HepG2 (cell line): ENCODE measurements around the gene FOSB. TPM values are rescaled to one million over a fixed set of nuclear protein-coding genes. Genes with fewer than 3 reads are reported as not detected.

Experiments
- ARID5B ChIP-seq: IDR thresholded peaks from 2 replicates; pipeline ENCODE4 v1.4.0; 2020; ENCODE audit warnings: mild to moderate bottlenecking, missing genetic modification reagents
- ATF7-NPFF ChIP-seq: sonication (generic); formaldehyde crosslinking; IDR thresholded peaks from 2 replicates; pipeline ENCODE4 v1.8.1; 2023; ENCODE audit warnings: mild to moderate bottlenecking, low read depth, missing genetic modification reagents, moderate library complexity
- HNF4A ChIP-seq: sonication (generic); formaldehyde crosslinking; IDR thresholded peaks from 2 replicates; pipeline ENCODE4 v1.4.0; 2020; ENCODE audit warnings: missing genetic modification reagents
- HNRNPH1 ChIP-seq: fragments of 200-400 bp; formaldehyde crosslinking; optimal IDR thresholded peaks from 2 replicates; pipeline ENCODE3; 2017; ENCODE audit warnings: mild to moderate bottlenecking, low read depth, low read length
- MAZ ChIP-seq, 2 experiments: sonication (generic) in 1 of 2; formaldehyde crosslinking in 1 of 2; IDR thresholded peaks; 2 replicates each; pipeline versions ENCODE4 v1.5.0 to v1.6.1; 2012 to 2020; ENCODE audit warnings: low read depth in 2 of 2, mild to moderate bottlenecking in 2 of 2, borderline replicate concordance in 1 of 2, improper control_type of control experiment in 1 of 2, low read length in 1 of 2, missing genetic modification reagents in 1 of 2, moderate library complexity in 1 of 2
- NR2F2 ChIP-seq: IDR thresholded peaks from 2 replicates; pipeline ENCODE4 v1.6.1; 2012; ENCODE audit warnings: low read depth, inconsistent platforms, borderline replicate concordance
- POGK ChIP-seq: sonication (generic); formaldehyde crosslinking; conservative IDR thresholded peaks from 2 replicates; pipeline ENCODE4 v1.8.0; 2022; ENCODE audit warnings: mild to moderate bottlenecking, moderate library complexity, missing genetic modification reagents
- SIX4 ChIP-seq: sonication (generic); formaldehyde crosslinking; IDR thresholded peaks from 2 replicates; pipeline ENCODE4 v1.4.0; 2020; ENCODE audit warnings: missing genetic modification reagents
- SP5 ChIP-seq: IDR thresholded peaks from 2 replicates; pipeline ENCODE4 v1.6.1; 2016; ENCODE audit warnings: low read depth, borderline replicate concordance
- ZBTB14 ChIP-seq: sonication (generic); formaldehyde crosslinking; IDR thresholded peaks from 2 replicates; pipeline ENCODE4 v1.4.0; 2020; ENCODE audit warnings: missing genetic modification reagents
- ZNF260 ChIP-seq: sonication (generic); formaldehyde crosslinking; IDR thresholded peaks from 2 replicates; pipeline ENCODE4 v1.4.0; 2020; ENCODE audit warnings: missing genetic modification reagents, low read depth, mild to moderate bottlenecking, borderline replicate concordance
- ZNF383 ChIP-seq: sonication (generic); formaldehyde crosslinking; IDR thresholded peaks from 2 replicates; pipeline ENCODE4 v1.4.0; 2020; ENCODE audit warnings: missing genetic modification reagents, mild to moderate bottlenecking, borderline replicate concordance
- ZNF547 ChIP-seq: sonication (generic); formaldehyde crosslinking; IDR thresholded peaks from 2 replicates; pipeline ENCODE4 v1.5.1; 2020; ENCODE audit warnings: mild to moderate bottlenecking, missing genetic modification reagents
- ZNF562 ChIP-seq: sonication (generic); formaldehyde crosslinking; IDR thresholded peaks from 2 replicates; pipeline ENCODE4 v1.8.0; 2022; ENCODE audit warnings: missing genetic modification reagents, borderline replicate concordance
- ZNF605 ChIP-seq: sonication (generic); formaldehyde crosslinking; IDR thresholded peaks from 2 replicates; pipeline ENCODE4 v1.8.0; 2022; ENCODE audit warnings: mild to moderate bottlenecking, missing genetic modification reagents
- ZZZ3 ChIP-seq: sonication (generic); formaldehyde crosslinking; IDR thresholded peaks from 2 replicates; pipeline ENCODE4 v1.4.0; 2020; ENCODE audit warnings: missing genetic modification reagents, mild to moderate bottlenecking, borderline replicate concordance
- polyA plus RNA-seq, 8 experiments: library from polyadenylated mRNA; depleted of rRNA in 3 of 8; stranded (reverse) in 7 of 8; unstranded in 1 of 8; fragments of >200 nt; fragmentation: Illumina TruSeq in 4 of 8; extraction: Trizol in 4 of 8; gene quantifications; 2 replicates each; pipeline versions ENCODE4 v1.2.1 to v1.2.3, GENCODE V29; 2011 to 2016; ENCODE audit warnings: low read depth in 4 of 8, missing spikeins in 1 of 8, mixed read lengths in 1 of 8; ENCODE audit not compliant: insufficient read depth in 1 of 8
- total RNA-seq, 5 experiments: library from RNA; depleted of rRNA; stranded (reverse); fragments of >200 nt; fragmentation: Illumina TruSeq; extraction: Trizol; gene quantifications; 2 replicates each; pipeline ENCODE4 v1.2.3, GENCODE V29; 2016; ENCODE audit warnings: low read depth in 1 of 5

Gene FOSB
- total and polyA plus RNA-seq, 2 of the 13 experiments (the other 11 are each of a cell fraction or from before 2014, with no cell fraction given): 2.8 to 6.0 TPM

- TF ChIP-seq HNF4A: peak; percentile 31; the same call in 1 of the 2 replicates
- no peak for TF ChIP-seq ZNF562 (CRISPR knock-in tag)
- TF ChIP-seq ATF7-NPFF: no peak; the same call in 1 of the 2 replicates
- TF ChIP-seq ZBTB14 (CRISPR knock-in tag): peak; percentile 78
- 0 out of 2 replicates have a peak, but pooled peaks have one; percentile 54 for TF ChIP-seq POGK (CRISPR knock-in tag)
- peak; percentile 37; the same call in 1 of the 2 replicates for TF ChIP-seq ZNF547 (CRISPR knock-in tag)
- peak; percentile 16; the same call in 1 of the 2 replicates for TF ChIP-seq MAZ (IDR thresholded peaks at IDR 0.05; ENCODE audit: borderline replicate concordance, low read depth, low read length)
- TF ChIP-seq MAZ (CRISPR knock-in tag; IDR thresholded peaks at IDR 0.05; ENCODE audit: low read depth): peak; percentile 28; the same call in 1 of the 2 replicates
- TF ChIP-seq HNRNPH1: no peak
- TF ChIP-seq ZNF605 (CRISPR knock-in tag): peak; percentile 2; the same call in 1 of the 2 replicates
- TF ChIP-seq ZZZ3 (CRISPR knock-in tag): peak; percentile 27; the same call in 1 of the 2 replicates
- no peak for TF ChIP-seq ZNF260 (CRISPR knock-in tag)
- peak; percentile 65 for TF ChIP-seq SP5 (CRISPR knock-in tag)
- TF ChIP-seq NR2F2: no peak
- peak; percentile 49; the same call in 1 of the 2 replicates for TF ChIP-seq ARID5B (CRISPR knock-in tag)
- no peak for TF ChIP-seq SIX4
- peak; percentile 47; the same call in 1 of the 2 replicates for TF ChIP-seq ZNF383
These were observed 23.3 kb upstream of the FOSB start (continued) for GRCh38 chr19:45444318-45445041.
